GM12873 (cell line): ENCODE data around the gene DENND1B.

Experiments used
- CTCF ChIP-seq: IDR thresholded peaks from 2 replicates; pipeline ENCODE4 v1.5.1; 2012; ENCODE audit warnings: low read depth, mild to moderate bottlenecking, moderate library complexity, low read length, control low read depth; ENCODE audit not compliant: insufficient read depth; ENCODE audit errors: missing control alignments

DENND1B gene

GRCh38 chr1:197672347-197672746 lies 102.9 kb downstream of the DENND1B start:
- no peak for TF ChIP-seq CTCF

GRCh38 chr1:197671920-197672319 lies 103.4 kb downstream of the DENND1B start:
- TF ChIP-seq CTCF = no peak

GRCh38 chr1:197671140-197671539 lies 104.1 kb downstream of the DENND1B start:
- no peak for TF ChIP-seq CTCF

GRCh38 chr1:197666769-197667285 lies 108.5 kb downstream of the DENND1B start:
- no peak for TF ChIP-seq CTCF

- no peak for TF ChIP-seq CTCF
These were observed 110.9 kb downstream of the DENND1B start for GRCh38 chr1:197664391-197664790.

GRCh38 chr1:197663162-197663953 lies 111.9 kb downstream of the DENND1B start:
- TF ChIP-seq CTCF = no peak

- no peak for TF ChIP-seq CTCF
These were observed 114.9 kb downstream of the DENND1B start for GRCh38 chr1:197660389-197660788.
